Breast epithelium (tissue), 3 donors: ENCODE measurements around the gene KMT2E.

ENCODE experiments used
- POLR2A ChIP-seq: fragments of 450-650 bp; IDR thresholded peaks from one replicate; pipeline ENCODE4 v1.6.1; 2016; ENCODE audit warnings: antibody characterized with exemption, mild to moderate bottlenecking, moderate library complexity
- TF ChIP-seq, protein P1 (sequence below), 3 donors: fragments of 450-650 bp; IDR thresholded peaks; one replicate each; pipeline ENCODE4 v1.5.1; 2016 to 2017; ENCODE audit warnings: antibody characterized with exemption in 3 of 3, mild to moderate bottlenecking in 3 of 3, moderate library complexity in 3 of 3

DNA sequence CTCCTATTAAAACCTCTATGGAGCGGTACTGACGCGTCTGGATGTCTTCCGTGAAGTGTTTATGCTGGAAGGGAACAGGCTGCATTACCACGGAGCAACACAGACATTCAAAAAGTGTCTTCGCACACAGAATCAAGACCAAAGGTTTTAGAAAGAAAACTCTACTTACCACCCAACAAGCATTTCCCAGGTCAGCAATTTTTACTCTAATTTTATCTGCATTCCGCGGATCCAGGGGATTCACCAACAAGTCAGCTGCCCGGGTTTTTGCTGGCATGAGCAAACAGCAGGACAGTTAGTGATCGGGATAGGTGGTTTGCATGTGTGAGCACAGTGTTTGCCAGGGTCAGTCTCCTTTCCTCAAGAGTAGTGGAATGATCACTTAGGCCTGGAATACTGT lies 118.8 kb downstream of the KMT2E start:
- no peak for TF ChIP-seq POLR2A
- TF ChIP-seq, protein P1, sequence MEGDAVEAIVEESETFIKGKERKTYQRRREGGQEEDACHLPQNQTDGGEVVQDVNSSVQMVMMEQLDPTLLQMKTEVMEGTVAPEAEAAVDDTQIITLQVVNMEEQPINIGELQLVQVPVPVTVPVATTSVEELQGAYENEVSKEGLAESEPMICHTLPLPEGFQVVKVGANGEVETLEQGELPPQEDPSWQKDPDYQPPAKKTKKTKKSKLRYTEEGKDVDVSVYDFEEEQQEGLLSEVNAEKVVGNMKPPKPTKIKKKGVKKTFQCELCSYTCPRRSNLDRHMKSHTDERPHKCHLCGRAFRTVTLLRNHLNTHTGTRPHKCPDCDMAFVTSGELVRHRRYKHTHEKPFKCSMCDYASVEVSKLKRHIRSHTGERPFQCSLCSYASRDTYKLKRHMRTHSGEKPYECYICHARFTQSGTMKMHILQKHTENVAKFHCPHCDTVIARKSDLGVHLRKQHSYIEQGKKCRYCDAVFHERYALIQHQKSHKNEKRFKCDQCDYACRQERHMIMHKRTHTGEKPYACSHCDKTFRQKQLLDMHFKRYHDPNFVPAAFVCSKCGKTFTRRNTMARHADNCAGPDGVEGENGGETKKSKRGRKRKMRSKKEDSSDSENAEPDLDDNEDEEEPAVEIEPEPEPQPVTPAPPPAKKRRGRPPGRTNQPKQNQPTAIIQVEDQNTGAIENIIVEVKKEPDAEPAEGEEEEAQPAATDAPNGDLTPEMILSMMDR (IDR thresholded peaks at IDR 0.05), result no peak
